KBM-7 (cell line): ENCODE measurements around the gene MAST4.
A peak's percentile ranks its signal among the peaks of the same experiment; 100 is the strongest.
"Not testable (repeated sequence)": the region's sequence is repeated elsewhere in the genome, so short reads cannot be mapped to it uniquely, and the experiment has no call there.

Experiments
- DNase-seq: peaks from one replicate; pipeline ENCODE4 v3.0.0-alpha.2; 2015
- in situ Hi-C: fragments of 300-500 bp; cut with MboI; formaldehyde crosslinking; loops from 2 replicates; pipeline ENCODE4 v1.14.3; 2020; ENCODE audit warnings: low sequenced_read_pairs, low pct_unique_long_range_greater_than_20kb, mixed read lengths

Gene MAST4

GRCh38 chr5:66675406-66675805 is 79.2 kb downstream of the MAST4 start:
- in situ Hi-C loops, result no loop called here
- no peak for DNase-seq

GRCh38 chr5:66680221-66680620 is 84.0 kb downstream of the MAST4 start:
- in situ Hi-C loops, result no loop called here
- no peak for DNase-seq

- in situ Hi-C loops, result no loop called here
- no peak for DNase-seq
Observed at GRCh38 chr5:66680804-66681203, 84.6 kb downstream of the MAST4 start.

- in situ Hi-C loops, result no loop called here
- DNase-seq, result no peak
Observed at GRCh38 chr5:66684663-66685062, 88.5 kb downstream of the MAST4 start.

- in situ Hi-C loops, result no loop called here
- DNase-seq, result no peak
Observed at GRCh38 chr5:66689522-66690220, 93.5 kb downstream of the MAST4 start.

- in situ Hi-C loops, result no loop called here
- no peak for DNase-seq
Observed at GRCh38 chr5:66694036-66694435, 97.8 kb downstream of the MAST4 start.

- in situ Hi-C loops, DNase-seq: not testable (repeated sequence)
Observed at GRCh38 chr5:66695840-66696239, 99.6 kb downstream of the MAST4 start.

- in situ Hi-C loops, result no loop called here
- DNase-seq, result no peak
Observed at GRCh38 chr5:66697796-66698564, 101.8 kb downstream of the MAST4 start.

GRCh38 chr5:66701244-66701643 is 105.1 kb downstream of the MAST4 start:
- in situ Hi-C loops, result no loop called here
- no peak for DNase-seq

- in situ Hi-C loops, result no loop called here
- DNase-seq, result no peak
Observed at GRCh38 chr5:66702426-66702825, 106.2 kb downstream of the MAST4 start.

- in situ Hi-C loops, result no loop called here
Observed at GRCh38 chr5:66704790-66705425, 108.7 kb downstream of the MAST4 start.

GRCh38 chr5:66708368-66708767 is 112.2 kb downstream of the MAST4 start:
- in situ Hi-C loops, result no loop called here
- no peak for DNase-seq

More at GRCh38 chr5:66704790-66705425, 108.7 kb downstream of the MAST4 start:
- DNase-seq, result no peak

GRCh38 chr5:66710557-66711088 is 114.4 kb downstream of the MAST4 start:
- no peak for DNase-seq

GRCh38 chr5:66713998-66714397 is 117.8 kb downstream of the MAST4 start:
- DNase-seq, result no peak

More at GRCh38 chr5:66710557-66711088, 114.4 kb downstream of the MAST4 start:
- in situ Hi-C loops, result no loop called here

GRCh38 chr5:66717455-66718373 is 121.5 kb downstream of the MAST4 start:
- no peak for DNase-seq
- in situ Hi-C loops, result no loop called here

More at GRCh38 chr5:66713998-66714397, 117.8 kb downstream of the MAST4 start:
- in situ Hi-C loops, result no loop called here

GRCh38 chr5:66718374-66719002 is 122.3 kb downstream of the MAST4 start:
- DNase-seq, result peak; percentile 44
- in situ Hi-C loops, result no loop called here

GRCh38 chr5:66720780-66721179 is 124.6 kb downstream of the MAST4 start:
- in situ Hi-C loops, result no loop called here
- no peak for DNase-seq

GRCh38 chr5:66722686-66723085 is 126.5 kb downstream of the MAST4 start:
- in situ Hi-C loops, result no loop called here
- DNase-seq, result no peak
